ENCODE measurements around the gene CRACR2B. TPM values are rescaled to one million over a fixed set of nuclear protein-coding genes. Genes with fewer than 3 reads are reported as not detected.

Gene CRACR2B
- total RNA-seq, 1 donor from 2014 or later = 50.9 TPM

- Mint-ChIP-seq H3K27me3 (no peaks in the 10 kb centered on the region), H3K4me1 (ENCODE audit: low read depth) (no peaks in the 10 kb centered on the region), H3K27ac (no peak overlapping the region), H3K36me3 (ENCODE audit: insufficient read depth) (peaks cover 12% of the 10 kb centered on the region), H3K9me3 (ENCODE audit: low read depth) (no peaks in the 10 kb centered on the region), H3K4me3 (ENCODE audit: low read depth) (no peak overlapping the region)
- TF ChIP-seq CTCF (IDR thresholded peaks at IDR 0.05; ENCODE audit: unreplicated experiment) = no peak
- no peak for DNase-seq (ENCODE audit: low spot score, unreplicated experiment)
Observed at GRCh38 chr11:880447-880846, 52.7 kb downstream of the CRACR2B start.

Other genes starting within 250 kb of the CRACR2B start
- 8.7 and 12.6 TPM in 2 replicates for gene IRF7, start 212.0 kb upstream of the CRACR2B start, total RNA-seq
- gene CDHR5, start 203.0 kb upstream of the CRACR2B start, total RNA-seq = 0.24 and 0.98 TPM in 2 replicates
- gene SCT, start 200.7 kb upstream of the CRACR2B start, total RNA-seq = 2.9 and 3.8 TPM in 2 replicates
- gene DRD4, start 190.7 kb upstream of the CRACR2B start, total RNA-seq = 1.1 and 2.7 TPM in 2 replicates
- gene DEAF1, start 132.7 kb upstream of the CRACR2B start, total RNA-seq = 49.2 and 57.0 TPM in 2 replicates
- 29.4 and 32.6 TPM in 2 replicates for gene TMEM80, start 132.1 kb upstream of the CRACR2B start, total RNA-seq
- 100.0 and 111 TPM in 2 replicates for gene EPS8L2, start 121.7 kb upstream of the CRACR2B start, total RNA-seq
- gene TALDO1, start 80.5 kb upstream of the CRACR2B start, total RNA-seq = 112 and 120 TPM in 2 replicates
- gene GATD1, start 50.4 kb upstream of the CRACR2B start, total RNA-seq = 74.1 and 75.4 TPM in 2 replicates
- not detected in 2 replicates for gene CEND1, start 37.8 kb upstream of the CRACR2B start, total RNA-seq
- gene SLC25A22, start 29.6 kb upstream of the CRACR2B start, total RNA-seq = 40.5 and 48.9 TPM in 2 replicates
- 33.3 and 35.0 TPM in 2 replicates for gene PIDD1, start 22.7 kb upstream of the CRACR2B start, total RNA-seq
- 1,463 and 1,530 TPM in 2 replicates for gene RPLP2, start 18.0 kb upstream of the CRACR2B start, total RNA-seq
- 47.3 and 51.1 TPM in 2 replicates for gene PNPLA2, start 9.0 kb upstream of the CRACR2B start, total RNA-seq
- gene CD151, start 5.0 kb downstream of the CRACR2B start, total RNA-seq = 154 and 160 TPM in 2 replicates
- gene POLR2L, start 14.6 kb downstream of the CRACR2B start, total RNA-seq = 89.6 and 97.9 TPM in 2 replicates
- 24.9 and 27.7 TPM in 2 replicates for gene TSPAN4, start 14.9 kb downstream of the CRACR2B start, total RNA-seq
- gene CHID1, start 82.9 kb downstream of the CRACR2B start, total RNA-seq = 79.1 and 87.0 TPM in 2 replicates
- gene AP2A2, start 98.0 kb downstream of the CRACR2B start, total RNA-seq = 86.6 and 88.8 TPM in 2 replicates
- 1.6 and 1.9 TPM in 2 replicates for gene MUC6, start 208.8 kb downstream of the CRACR2B start, total RNA-seq
- not detected in 2 replicates for gene MUC2, start 247.0 kb downstream of the CRACR2B start, total RNA-seq

Data from progenitor cell of endocrine pancreas (in vitro differentiated cells).